ENCODE measurements around the gene TOR1AIP2.

The TOR1AIP2 gene

DNA sequence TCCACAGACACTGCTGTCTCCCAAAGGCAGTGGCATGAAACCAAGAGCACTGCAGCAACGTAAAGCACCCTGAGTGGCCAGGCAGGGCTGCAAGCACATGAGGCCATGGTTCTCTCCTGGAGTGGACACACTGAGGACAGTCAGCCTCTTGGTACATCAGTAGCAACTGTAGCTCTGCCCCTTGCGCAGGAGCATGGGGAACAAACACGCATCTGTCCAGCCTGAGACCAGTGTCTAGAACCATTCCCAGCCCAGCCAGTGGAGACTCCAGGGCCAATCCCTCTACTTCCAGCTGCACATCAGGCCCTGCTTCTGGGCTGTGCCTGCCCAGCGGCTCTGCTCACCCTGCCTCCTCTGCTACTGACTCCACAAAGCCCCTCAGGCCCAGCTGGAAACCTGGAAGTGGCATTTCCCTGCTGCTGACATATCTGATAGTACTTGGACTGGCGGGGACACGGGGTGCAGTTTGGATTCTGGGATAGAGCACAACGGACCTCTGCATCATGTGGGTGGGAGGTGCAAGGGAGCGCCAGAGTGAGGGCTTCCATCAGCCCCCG is 49.0 kb downstream of the TOR1AIP2 start:
- Histone ChIP-seq H3K36me3 (ENCODE audit: control insufficient read depth, insufficient read depth, low read length) (no peaks in the 10 kb centered on the region), H3K4me3 (ENCODE audit: low read depth, low read length) (no peak overlapping the region), H3K79me2 (no peaks in the 10 kb centered on the region), H3K4me2 (ENCODE audit: low read length) (no peak overlapping the region), H3K4me1 (no peaks in the 10 kb centered on the region), H2AFZ (no peak overlapping the region), H3K27me3 (ENCODE audit: control insufficient read depth, insufficient read depth, low read length) (no peaks in the 10 kb centered on the region), H3K27ac (no peak overlapping the region), H3K9ac (no peak overlapping the region), H3K9me3 (ENCODE audit: control insufficient read depth, low read length) (no peaks in the 10 kb centered on the region)
- TF ChIP-seq, protein P1, sequence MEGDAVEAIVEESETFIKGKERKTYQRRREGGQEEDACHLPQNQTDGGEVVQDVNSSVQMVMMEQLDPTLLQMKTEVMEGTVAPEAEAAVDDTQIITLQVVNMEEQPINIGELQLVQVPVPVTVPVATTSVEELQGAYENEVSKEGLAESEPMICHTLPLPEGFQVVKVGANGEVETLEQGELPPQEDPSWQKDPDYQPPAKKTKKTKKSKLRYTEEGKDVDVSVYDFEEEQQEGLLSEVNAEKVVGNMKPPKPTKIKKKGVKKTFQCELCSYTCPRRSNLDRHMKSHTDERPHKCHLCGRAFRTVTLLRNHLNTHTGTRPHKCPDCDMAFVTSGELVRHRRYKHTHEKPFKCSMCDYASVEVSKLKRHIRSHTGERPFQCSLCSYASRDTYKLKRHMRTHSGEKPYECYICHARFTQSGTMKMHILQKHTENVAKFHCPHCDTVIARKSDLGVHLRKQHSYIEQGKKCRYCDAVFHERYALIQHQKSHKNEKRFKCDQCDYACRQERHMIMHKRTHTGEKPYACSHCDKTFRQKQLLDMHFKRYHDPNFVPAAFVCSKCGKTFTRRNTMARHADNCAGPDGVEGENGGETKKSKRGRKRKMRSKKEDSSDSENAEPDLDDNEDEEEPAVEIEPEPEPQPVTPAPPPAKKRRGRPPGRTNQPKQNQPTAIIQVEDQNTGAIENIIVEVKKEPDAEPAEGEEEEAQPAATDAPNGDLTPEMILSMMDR (IDR thresholded peaks at IDR 0.05): no peak

DNA sequence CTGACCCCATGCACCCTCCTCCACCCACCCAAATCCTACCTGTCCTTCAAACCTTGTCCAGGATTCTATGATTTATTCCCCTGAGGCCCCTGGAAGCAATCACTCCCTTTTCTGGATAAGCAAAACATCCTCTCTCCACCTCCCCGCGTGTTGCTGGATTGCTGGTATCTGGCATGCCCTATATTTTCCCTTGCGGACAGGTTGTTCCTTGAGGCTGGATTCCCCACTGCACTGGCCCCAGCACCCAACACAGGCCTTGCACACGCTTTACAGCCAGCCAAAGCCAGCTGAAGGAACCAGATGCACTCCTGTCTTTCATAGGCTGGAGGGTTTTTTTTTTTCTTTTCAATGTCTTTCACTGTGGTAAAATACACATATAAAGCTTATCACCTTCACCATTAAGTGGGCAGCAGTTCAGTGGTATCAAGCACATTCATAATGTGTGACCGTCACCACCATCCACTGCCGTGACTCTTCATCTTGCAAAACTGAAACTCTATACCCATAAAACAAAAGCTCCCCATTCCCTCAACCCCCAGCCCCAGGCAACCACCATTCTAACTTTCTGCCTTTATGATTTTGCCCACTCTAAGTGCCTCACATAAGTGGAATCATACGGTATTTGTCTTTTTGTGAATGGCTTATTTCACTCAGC is 50.9 kb downstream of the TOR1AIP2 start:
- no peak overlapping the region for H2AFZ ChIP-seq
- H3K79me2 ChIP-seq: no peaks in the 10 kb centered on the region
- H3K4me1 ChIP-seq: no peaks in the 10 kb centered on the region
- no peaks in the 10 kb centered on the region for H3K27me3 ChIP-seq (ENCODE audit: control insufficient read depth, insufficient read depth, low read length)
- H3K27ac ChIP-seq: no peak overlapping the region
- H3K4me3 ChIP-seq (ENCODE audit: low read depth, low read length): no peak overlapping the region
- H3K36me3 ChIP-seq (ENCODE audit: control insufficient read depth, insufficient read depth, low read length): no peaks in the 10 kb centered on the region
- H3K4me2 ChIP-seq (ENCODE audit: low read length): no peak overlapping the region
- no peak overlapping the region for H3K9ac ChIP-seq
- H3K9me3 ChIP-seq (ENCODE audit: control insufficient read depth, low read length): no peaks in the 10 kb centered on the region
- TF ChIP-seq, protein P1 (IDR thresholded peaks at IDR 0.05): no peak

DNA sequence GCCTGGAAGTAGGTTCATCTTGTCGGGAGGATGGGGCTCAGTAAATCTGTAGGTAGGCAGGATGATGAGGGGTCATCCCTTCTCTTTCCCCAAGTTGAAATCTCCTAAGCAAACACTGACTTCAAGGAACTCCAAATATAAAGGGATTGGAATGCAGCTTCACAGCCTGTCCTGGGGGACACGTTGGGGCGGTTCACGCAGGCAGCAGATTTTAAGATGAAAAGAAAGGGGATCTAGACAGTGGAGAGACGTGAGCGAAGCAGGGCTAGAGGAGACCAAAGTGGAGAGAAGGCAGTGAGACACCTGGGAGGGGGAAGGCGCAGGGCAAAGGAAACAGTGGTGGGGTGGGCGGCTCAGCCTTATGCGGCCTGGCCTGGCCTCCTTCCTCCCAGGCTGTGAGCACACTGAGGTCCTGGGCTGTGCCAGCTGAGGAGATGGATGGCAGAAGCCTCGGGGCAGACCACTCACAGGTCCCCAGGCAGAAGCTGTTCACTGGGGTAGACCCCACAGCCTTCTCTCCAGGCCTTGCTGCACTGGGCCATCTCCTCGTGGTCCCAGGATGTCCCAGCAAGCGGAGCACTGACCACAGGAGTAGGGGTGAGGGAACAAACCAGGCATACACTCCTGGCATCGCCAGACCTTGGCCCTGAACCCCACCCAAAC is 51.7 kb downstream of the TOR1AIP2 start:
- Histone ChIP-seq H3K4me2 (ENCODE audit: low read length) (no peak overlapping the region), H3K4me3 (ENCODE audit: low read depth, low read length) (no peak overlapping the region), H3K79me2 (no peaks in the 10 kb centered on the region), H3K9me3 (ENCODE audit: control insufficient read depth, low read length) (no peaks in the 10 kb centered on the region), H3K36me3 (ENCODE audit: control insufficient read depth, insufficient read depth, low read length) (no peaks in the 10 kb centered on the region), H2AFZ (no peak overlapping the region), H3K27ac (no peak overlapping the region), H3K4me1 (no peaks in the 10 kb centered on the region), H3K9ac (no peak overlapping the region), H3K27me3 (ENCODE audit: control insufficient read depth, insufficient read depth, low read length) (no peaks in the 10 kb centered on the region)
- TF ChIP-seq, protein P1 (IDR thresholded peaks at IDR 0.05): no peak

DNA sequence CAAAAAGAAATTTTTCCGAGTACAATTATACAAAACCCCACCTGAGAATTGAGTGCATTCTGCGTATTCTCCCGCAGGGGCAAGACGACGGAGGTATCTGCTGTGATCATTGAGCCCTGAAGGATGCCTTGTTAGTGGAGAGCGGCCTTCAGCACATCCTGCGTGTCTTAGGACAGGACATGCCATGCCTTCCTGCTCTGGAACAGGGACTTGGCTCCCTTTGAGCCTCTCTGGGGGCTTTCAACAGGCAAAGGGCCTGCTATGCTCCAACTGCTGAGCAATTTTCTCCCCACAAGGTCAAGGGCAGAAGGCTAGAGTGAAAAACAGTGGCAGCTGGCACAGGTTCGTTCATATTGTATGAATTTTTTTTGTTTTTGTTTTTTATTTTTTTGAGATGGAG is 52.4 kb downstream of the TOR1AIP2 start:
- Histone ChIP-seq H3K36me3 (ENCODE audit: control insufficient read depth, insufficient read depth, low read length) (no peaks in the 10 kb centered on the region), H3K4me2 (ENCODE audit: low read length) (no peak overlapping the region), H3K27ac (no peak overlapping the region), H3K79me2 (no peaks in the 10 kb centered on the region), H3K4me3 (ENCODE audit: low read depth, low read length) (no peak overlapping the region), H3K27me3 (ENCODE audit: control insufficient read depth, insufficient read depth, low read length) (no peaks in the 10 kb centered on the region), H2AFZ (no peak overlapping the region), H3K9me3 (ENCODE audit: control insufficient read depth, low read length) (no peaks in the 10 kb centered on the region), H3K9ac (no peak overlapping the region), H3K4me1 (no peaks in the 10 kb centered on the region)
- TF ChIP-seq, protein P1 (IDR thresholded peaks at IDR 0.05): no peak

All from parathyroid adenoma (tissue), 2 donors.